ENCODE measurements around the gene MYO3B. TPM values are rescaled to one million over a fixed set of nuclear protein-coding genes. Genes with fewer than 3 reads are reported as not detected.
"Not testable (repeated sequence)": the region's sequence is repeated elsewhere in the genome, so short reads cannot be mapped to it uniquely, and the experiment has no call there.

The MYO3B gene
- total RNA-seq, 1 donor from 2014 or later: 0.22 TPM

DNA sequence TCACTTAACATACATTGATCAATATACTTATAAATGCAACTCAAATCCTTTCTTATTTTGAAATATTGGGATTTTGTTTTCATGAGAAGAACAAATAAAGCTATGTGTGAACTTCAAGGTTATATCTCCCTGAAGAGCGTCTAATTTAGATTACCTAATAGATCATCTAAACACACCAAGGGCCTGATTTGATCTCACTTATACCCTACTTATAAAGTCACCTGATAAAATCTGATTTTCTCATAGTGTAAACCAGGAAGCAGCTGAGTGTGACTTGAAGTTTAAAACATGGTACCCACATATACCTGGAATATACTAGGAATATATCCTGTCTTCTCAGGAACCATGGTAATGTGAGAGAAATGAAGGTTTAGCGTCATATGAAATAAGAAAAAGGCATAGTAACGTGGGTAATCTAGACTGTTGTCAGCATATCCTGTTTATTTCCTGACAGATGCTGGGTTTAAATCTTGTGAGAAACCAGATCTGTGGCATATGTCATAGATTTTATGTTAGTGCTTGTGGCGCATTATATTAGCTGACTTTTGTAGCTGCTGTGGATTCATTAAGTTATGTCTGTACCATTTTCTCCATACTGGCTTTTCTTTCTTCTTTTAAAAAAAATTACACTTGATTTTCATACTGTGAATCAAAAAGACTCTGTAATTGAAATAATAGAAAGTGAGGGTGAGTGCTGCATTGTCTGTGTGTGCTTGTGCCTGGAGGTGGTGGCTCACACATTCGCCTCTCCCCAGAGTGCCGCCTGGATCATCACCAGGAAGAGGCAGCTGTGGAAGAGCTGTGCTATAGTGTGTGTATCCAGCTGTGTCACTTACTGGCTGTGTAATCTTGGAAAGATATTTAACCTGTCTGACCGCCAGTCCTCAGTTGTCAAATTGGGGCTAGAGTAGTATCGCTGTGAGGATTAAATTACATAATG is 164.0 kb downstream of the MYO3B start:
- peak overlapping the region; percentile 52 for H3K27ac Mint-ChIP-seq (ENCODE audit: unreplicated experiment)
- no peak overlapping the region for H3K4me3 Mint-ChIP-seq (ENCODE audit: unreplicated experiment)
- no peaks in the 10 kb centered on the region for H3K9me3 Mint-ChIP-seq (ENCODE audit: unreplicated experiment)
- DNase-seq: peak; percentile 44
- peaks cover 23% of the 10 kb centered on the region for H3K4me1 Mint-ChIP-seq (ENCODE audit: low read depth, unreplicated experiment)
- TF ChIP-seq, protein P1, sequence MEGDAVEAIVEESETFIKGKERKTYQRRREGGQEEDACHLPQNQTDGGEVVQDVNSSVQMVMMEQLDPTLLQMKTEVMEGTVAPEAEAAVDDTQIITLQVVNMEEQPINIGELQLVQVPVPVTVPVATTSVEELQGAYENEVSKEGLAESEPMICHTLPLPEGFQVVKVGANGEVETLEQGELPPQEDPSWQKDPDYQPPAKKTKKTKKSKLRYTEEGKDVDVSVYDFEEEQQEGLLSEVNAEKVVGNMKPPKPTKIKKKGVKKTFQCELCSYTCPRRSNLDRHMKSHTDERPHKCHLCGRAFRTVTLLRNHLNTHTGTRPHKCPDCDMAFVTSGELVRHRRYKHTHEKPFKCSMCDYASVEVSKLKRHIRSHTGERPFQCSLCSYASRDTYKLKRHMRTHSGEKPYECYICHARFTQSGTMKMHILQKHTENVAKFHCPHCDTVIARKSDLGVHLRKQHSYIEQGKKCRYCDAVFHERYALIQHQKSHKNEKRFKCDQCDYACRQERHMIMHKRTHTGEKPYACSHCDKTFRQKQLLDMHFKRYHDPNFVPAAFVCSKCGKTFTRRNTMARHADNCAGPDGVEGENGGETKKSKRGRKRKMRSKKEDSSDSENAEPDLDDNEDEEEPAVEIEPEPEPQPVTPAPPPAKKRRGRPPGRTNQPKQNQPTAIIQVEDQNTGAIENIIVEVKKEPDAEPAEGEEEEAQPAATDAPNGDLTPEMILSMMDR (IDR thresholded peaks at IDR 0.05; ENCODE audit: partially characterized antibody, unreplicated experiment): no peak
- no peaks in the 10 kb centered on the region for H3K27me3 Mint-ChIP-seq (ENCODE audit: unreplicated experiment)
- H3K36me3 Mint-ChIP-seq (ENCODE audit: unreplicated experiment): no peaks in the 10 kb centered on the region

DNA sequence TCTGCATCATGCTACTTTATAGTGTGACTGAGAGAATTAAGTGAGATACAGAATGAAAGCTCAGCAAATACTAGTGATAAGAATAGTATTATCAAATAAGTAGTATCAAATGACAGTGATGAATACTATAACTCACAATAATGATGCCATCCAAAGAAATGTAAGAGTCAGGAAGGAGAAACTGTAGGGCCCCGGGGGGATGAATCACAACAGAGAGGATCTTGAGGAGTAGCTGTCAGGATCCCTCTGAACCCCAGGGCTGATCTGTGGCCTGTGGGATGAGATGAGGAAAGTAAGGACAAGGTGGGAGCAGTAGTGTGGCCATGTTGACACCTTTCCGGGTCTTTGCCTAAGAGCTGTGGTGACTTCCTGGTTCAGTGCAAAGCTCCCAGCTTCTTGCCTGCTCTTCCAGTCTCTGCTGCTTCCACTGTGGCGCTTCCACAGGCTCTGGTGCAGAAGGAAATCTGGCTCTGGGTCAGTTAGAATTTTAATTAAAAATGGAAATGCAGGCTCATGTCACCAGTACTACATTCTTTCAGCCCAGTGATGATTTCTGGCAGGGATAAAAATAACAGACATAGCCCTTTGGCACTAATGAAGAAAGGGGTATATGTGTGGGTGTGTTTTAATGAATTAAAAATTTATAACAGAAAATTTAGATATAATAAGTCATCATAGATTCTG is 166.9 kb downstream of the MYO3B start:
- DNase-seq: no peak
- TF ChIP-seq, protein P1 (IDR thresholded peaks at IDR 0.05; ENCODE audit: partially characterized antibody, unreplicated experiment): no peak

DNA sequence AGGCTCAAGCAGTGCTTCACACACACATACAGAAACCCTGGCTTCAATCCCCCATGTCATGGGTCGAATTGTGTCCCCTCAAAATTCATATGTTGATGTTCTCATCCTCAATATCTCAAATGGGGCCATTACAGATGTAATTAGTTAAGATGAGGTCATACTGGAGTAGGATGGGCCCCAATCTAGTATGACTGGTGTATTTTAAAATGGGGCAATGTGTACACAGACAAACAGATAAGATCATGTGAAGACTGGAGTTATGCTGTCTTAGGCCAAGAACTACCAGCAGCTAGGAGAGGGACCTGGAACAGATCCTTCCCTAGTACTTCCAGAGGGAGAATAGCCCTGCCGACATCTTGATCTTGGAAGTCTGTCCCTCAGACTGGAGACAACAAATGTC is 167.7 kb downstream of the MYO3B start:
- TF ChIP-seq, protein P1 (IDR thresholded peaks at IDR 0.05; ENCODE audit: partially characterized antibody, unreplicated experiment): no peak
- H3K36me3 Mint-ChIP-seq (ENCODE audit: unreplicated experiment): no peaks in the 10 kb centered on the region
- H3K4me1 Mint-ChIP-seq (ENCODE audit: low read depth, unreplicated experiment): peaks cover 19% of the 10 kb centered on the region
- H3K9me3 Mint-ChIP-seq (ENCODE audit: unreplicated experiment): no peaks in the 10 kb centered on the region
- H3K27me3 Mint-ChIP-seq (ENCODE audit: unreplicated experiment): no peaks in the 10 kb centered on the region
- no peak for DNase-seq
- no peak overlapping the region for H3K27ac Mint-ChIP-seq (ENCODE audit: unreplicated experiment)
- H3K4me3 Mint-ChIP-seq (ENCODE audit: unreplicated experiment): no peak overlapping the region

More for the DNA sequence above, 166.9 kb downstream of the MYO3B start:
- Mint-ChIP-seq H3K27ac (ENCODE audit: unreplicated experiment) (no peak overlapping the region), H3K9me3 (ENCODE audit: unreplicated experiment) (no peaks in the 10 kb centered on the region), H3K27me3 (ENCODE audit: unreplicated experiment) (no peaks in the 10 kb centered on the region), H3K4me3 (ENCODE audit: unreplicated experiment) (no peak overlapping the region), H3K36me3 (ENCODE audit: unreplicated experiment) (no peaks in the 10 kb centered on the region), H3K4me1 (ENCODE audit: low read depth, unreplicated experiment) (peaks cover 21% of the 10 kb centered on the region)

DNA sequence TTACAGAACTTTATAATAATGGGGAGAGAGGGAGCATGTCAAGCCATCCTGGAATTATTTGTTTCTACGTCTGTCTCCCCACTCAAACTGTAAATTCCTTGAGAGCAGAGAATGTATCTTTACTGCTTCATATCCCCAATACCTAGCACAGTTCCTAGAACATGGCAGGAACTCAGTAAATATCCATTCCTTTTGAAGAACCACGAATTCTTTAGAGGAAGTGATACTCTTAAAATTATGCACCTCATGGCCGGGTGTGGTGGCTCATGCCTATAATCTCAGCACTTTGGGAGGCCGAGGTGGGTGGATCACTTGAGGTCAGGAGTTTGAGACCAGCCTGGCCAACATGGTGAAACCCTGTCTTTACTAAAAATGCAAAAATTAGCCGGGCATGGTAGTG is 171.3 kb downstream of the MYO3B start:
- H3K27ac Mint-ChIP-seq (ENCODE audit: unreplicated experiment); H3K27me3 Mint-ChIP-seq (ENCODE audit: unreplicated experiment); H3K4me3 Mint-ChIP-seq (ENCODE audit: unreplicated experiment); H3K4me1 Mint-ChIP-seq (ENCODE audit: low read depth, unreplicated experiment); DNase-seq; H3K9me3 Mint-ChIP-seq (ENCODE audit: unreplicated experiment); H3K36me3 Mint-ChIP-seq (ENCODE audit: unreplicated experiment): not testable (repeated sequence)

DNA sequence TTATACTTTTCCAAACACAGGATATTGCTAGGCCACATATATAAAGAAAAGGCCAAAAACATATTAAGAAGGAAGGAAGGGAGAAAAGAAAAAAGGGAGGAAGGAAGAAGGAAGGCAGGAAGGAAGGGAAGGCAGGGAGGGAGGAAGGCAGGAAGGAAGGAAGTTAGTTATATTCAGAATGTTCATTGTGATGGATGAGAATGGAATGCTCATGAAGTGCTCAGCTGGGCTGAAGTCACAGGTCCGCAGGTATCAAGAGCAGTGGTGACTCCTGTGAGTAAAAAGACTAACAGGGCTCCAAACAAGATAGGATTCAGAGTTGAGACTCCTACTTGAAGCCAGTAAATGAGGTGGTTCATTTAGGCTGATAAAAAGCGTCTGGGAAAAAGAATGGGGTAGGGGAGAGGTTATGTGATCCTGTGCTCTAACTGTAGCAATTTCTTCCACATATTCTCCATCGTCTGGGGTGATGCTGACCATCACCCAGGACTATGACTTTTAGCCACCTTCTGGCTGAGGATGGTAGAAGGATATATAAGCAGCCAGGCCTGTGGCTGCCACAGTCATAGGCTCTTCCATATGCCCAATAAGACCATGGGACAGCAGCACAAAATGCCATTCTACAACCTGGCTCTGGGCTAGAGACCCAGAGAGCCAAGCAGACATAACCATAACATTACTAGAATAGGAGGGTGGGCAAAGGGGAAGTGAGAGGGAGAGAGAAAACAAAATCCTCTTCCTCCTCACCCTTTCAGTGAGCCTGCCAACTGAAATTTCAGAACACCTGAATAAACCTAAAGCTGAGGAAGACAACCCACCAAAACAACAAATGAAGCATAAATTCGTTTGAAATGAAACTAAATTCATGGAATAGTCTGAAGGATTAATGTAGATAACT is 173.2 kb downstream of the MYO3B start:
- no peak overlapping the region for H3K4me3 Mint-ChIP-seq (ENCODE audit: unreplicated experiment)

More for the DNA sequence above, 173.2 kb downstream of the MYO3B start:
- peaks cover 16% of the 10 kb centered on the region for H3K4me1 Mint-ChIP-seq (ENCODE audit: low read depth, unreplicated experiment)
- H3K9me3 Mint-ChIP-seq (ENCODE audit: unreplicated experiment): peaks cover 3% of the 10 kb centered on the region
- DNase-seq: no peak
- TF ChIP-seq, protein P1 (IDR thresholded peaks at IDR 0.05; ENCODE audit: partially characterized antibody, unreplicated experiment): no peak
- peaks cover 1% of the 10 kb centered on the region for H3K27me3 Mint-ChIP-seq (ENCODE audit: unreplicated experiment)
- H3K27ac Mint-ChIP-seq (ENCODE audit: unreplicated experiment): no peak overlapping the region
- H3K36me3 Mint-ChIP-seq (ENCODE audit: unreplicated experiment): no peaks in the 10 kb centered on the region
